Cardiac fibroblast (primary cell): ENCODE data around the gene ZBTB37.
"Not testable (repeated sequence)": the region's sequence is repeated elsewhere in the genome, so short reads cannot be mapped to it uniquely, and the experiment has no call there.

ENCODE experiments used
- DNase-seq, 2 donors: peaks; one replicate each; pipeline versions ENCODE4 v3.0.0 to v3.0.0-alpha.2; 2010; ENCODE audit warnings: low read depth in 2 of 2
- H3K4me3 ChIP-seq, 2 donors: replicated peaks in 1 of 2; 1 replicate in 1 of 2; 2 replicates in 1 of 2; pipeline ENCODE4 v1.5.1; 2011; ENCODE audit warnings: low read depth in 2 of 2, low read length in 2 of 2, mild to moderate bottlenecking in 2 of 2, moderate library complexity in 1 of 2
- TF ChIP-seq, protein P1 (sequence below): IDR thresholded peaks from one replicate; pipeline ENCODE4 v1.5.1; 2011; ENCODE audit warnings: low read depth, mild to moderate bottlenecking, low read length, inconsistent platforms

Gene ZBTB37

DNA sequence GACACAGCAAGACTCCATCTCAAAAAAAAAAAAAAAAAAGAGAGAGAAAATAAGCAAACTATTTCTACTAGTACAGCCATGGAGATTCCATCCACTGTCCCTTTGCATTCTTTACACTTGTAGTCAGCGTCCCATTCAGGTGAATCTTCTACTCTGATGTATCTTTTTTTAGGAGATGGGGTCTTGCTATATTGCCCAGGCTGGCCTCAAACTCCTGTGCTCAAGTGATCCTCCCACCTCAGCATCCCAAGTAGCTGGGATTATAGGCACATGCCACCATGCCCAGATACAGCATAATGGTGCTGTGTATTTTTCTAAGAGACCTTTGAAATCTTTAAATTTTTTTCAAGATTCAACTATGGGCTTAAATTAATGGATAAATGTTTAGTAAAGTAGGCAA lies 35.4 kb upstream of the ZBTB37 start:
- H3K4me3 ChIP-seq = no peak overlapping the region
- TF ChIP-seq, protein P1, sequence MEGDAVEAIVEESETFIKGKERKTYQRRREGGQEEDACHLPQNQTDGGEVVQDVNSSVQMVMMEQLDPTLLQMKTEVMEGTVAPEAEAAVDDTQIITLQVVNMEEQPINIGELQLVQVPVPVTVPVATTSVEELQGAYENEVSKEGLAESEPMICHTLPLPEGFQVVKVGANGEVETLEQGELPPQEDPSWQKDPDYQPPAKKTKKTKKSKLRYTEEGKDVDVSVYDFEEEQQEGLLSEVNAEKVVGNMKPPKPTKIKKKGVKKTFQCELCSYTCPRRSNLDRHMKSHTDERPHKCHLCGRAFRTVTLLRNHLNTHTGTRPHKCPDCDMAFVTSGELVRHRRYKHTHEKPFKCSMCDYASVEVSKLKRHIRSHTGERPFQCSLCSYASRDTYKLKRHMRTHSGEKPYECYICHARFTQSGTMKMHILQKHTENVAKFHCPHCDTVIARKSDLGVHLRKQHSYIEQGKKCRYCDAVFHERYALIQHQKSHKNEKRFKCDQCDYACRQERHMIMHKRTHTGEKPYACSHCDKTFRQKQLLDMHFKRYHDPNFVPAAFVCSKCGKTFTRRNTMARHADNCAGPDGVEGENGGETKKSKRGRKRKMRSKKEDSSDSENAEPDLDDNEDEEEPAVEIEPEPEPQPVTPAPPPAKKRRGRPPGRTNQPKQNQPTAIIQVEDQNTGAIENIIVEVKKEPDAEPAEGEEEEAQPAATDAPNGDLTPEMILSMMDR = no peak
- DNase-seq = no peak

DNA sequence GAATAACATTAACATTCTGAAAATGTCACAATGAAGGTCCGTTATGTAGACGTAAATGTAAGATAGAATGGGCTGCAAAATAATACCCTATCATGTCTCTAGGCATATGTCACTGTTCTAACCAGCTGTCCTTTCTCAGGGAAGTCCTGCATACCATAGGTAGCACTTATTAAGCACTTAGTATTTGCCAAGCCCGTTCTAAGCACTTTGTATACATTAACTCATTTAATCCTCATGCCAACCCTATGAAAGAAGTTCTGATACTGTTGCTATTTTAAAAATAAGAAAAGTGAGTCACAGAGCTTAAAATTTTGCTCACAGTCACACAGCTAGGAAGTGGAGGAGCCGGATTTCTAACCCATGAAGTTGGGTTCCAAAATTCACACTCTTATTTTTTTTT lies 16.1 kb upstream of the ZBTB37 start:
- DNase-seq = no peak
- TF ChIP-seq, protein P1 = no peak
- no peak overlapping the region for H3K4me3 ChIP-seq

DNA sequence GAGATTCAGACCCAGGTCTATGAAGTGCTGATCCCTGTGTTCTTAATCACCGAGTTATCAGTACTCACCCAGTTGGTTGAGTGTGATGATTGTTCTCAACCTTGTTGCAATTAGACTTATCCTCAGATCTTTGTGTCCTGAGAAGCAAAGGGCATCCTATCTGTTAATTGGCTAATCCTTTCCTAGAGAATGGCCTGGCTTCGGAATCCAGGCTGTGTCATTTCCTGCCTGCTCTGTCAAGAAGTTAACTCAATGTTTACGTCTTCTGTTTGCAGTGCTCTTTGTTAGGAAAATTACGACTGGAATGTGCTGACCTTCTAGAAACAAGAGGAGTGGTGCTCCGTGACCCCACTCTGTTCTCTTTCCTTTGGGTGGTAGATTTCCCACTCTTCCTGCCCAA lies 15.1 kb upstream of the ZBTB37 start:
- H3K4me3 ChIP-seq = no peak overlapping the region
- TF ChIP-seq, protein P1 = no peak
- peak; percentile 83 to 86 for DNase-seq

DNA sequence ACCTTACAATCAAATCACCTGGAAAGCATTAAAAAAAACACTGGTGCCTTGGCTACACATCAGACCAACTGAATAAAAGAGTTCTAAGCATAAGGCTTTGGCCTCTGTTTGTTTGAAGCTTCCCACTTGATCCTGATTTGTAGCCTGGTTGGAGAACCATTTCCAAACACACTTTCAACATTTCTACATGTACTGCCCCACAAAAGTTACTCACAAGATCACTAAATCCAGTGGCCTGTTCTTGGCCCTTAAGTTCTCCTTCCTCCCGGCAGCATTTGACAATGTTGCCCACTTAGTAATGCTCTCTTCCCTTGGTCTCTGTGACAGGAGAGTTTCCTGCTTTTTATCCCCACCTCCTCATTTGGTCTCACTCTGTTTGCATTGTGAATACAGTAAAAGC lies 12.2 kb upstream of the ZBTB37 start:
- TF ChIP-seq, protein P1 = no peak

DNA sequence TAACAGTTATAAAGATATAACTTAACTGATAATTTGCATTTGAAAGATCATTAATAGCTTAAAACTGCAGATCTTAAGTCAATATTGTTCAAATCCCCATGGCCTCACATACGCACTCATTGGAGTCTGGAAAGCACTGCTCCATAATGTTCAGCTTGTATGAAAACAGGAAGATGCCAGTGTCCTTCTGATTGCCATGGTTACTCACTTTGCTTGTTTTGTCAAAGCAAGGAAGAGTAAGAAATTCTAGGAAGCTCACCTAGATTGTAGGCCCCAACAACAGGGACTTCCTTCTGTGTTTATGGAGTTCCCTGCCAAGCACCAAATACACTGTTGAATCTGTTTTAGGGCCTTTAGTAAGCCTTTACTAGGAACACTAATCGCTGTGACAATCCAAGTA lies 11.3 kb upstream of the ZBTB37 start:
- TF ChIP-seq, protein P1 = no peak
- H3K4me3 ChIP-seq = no peak overlapping the region
- no peak for DNase-seq

More for the DNA sequence above, 12.2 kb upstream of the ZBTB37 start:
- no peak for DNase-seq
- H3K4me3 ChIP-seq = no peak overlapping the region

DNA sequence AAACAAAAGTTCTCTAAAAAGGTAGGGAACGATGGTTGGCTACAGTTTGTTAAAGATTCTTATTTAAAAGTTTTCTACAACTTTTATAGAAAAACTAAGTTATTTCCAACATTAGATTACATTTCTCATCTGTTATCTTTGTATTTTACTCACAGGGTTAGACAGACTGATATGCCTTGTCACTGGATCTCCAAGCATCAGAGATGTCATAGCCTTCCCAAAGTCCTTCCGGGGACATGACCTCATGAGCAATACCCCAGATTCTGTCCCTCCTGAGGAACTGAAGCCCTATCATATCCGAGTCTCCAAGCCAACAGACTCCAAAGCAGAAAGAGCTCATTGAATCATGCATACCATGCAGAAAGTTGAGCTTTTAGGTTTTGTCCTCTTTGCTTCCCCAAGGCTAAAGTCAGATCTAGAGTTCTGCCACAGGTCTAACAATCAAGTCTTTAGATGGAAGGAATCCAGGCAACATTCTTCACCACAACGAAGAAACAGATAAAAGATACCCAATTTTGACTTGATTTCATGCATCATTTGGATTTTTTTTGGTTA lies 10.7 kb upstream of the ZBTB37 start:
- no peak overlapping the region for H3K4me3 ChIP-seq
- TF ChIP-seq, protein P1 = no peak
- no peak for DNase-seq

DNA sequence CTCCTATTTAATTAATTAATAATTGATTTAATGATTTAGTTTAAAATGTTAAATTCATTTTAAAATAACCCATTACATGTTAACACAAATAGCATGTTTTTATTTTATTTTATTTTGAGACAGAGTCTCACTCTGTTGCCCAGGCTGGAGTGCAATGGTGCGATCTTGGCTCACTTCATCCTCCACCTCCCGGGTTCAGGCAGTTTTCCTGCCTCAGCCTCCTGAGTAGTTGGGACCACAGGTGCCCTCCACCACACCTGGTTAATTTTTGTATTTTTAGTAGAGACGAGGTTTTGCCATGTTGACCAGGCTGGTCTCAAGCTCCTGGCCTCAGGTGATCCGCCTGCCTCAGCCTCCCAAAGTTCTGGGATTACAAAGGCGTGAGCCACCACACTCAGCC lies 8.6 kb upstream of the ZBTB37 start:
- H3K4me3 ChIP-seq, DNase-seq: not testable (repeated sequence)
